T-helper 17 cell (primary cell): ENCODE measurements around the gene ZER1. TPM values are rescaled to one million over a fixed set of nuclear protein-coding genes. Genes with fewer than 3 reads are reported as not detected.
A peak's percentile ranks its signal among the peaks of the same experiment; 100 is the strongest.
"Not testable (repeated sequence)": the region's sequence is repeated elsewhere in the genome, so short reads cannot be mapped to it uniquely, and the experiment has no call there.

Experiments
- ATAC-seq: fragments of 150-1000 bp; cut with Tn5 transposase; 2 replicates; pipeline ENCODE4 v1.10.0; 2021; ENCODE audit warnings: mild to moderate bottlenecking, moderate library complexity
- DNase-seq, 3 donors: peaks; one replicate each; pipeline versions ENCODE4 v3.0.0 to v3.0.0-alpha.2; 2020 to 2021
- H3K9me3 ChIP-seq: one replicate; pipeline ENCODE4 v1.7.0; 2013; ENCODE audit warnings: low read length, mild to moderate bottlenecking; ENCODE audit not compliant: control insufficient read depth, poor library complexity, severe bottlenecking
- H3K27ac Mint-ChIP-seq: one replicate; pipeline ENCODE4 v1.8.0; 2022; ENCODE audit warnings: mild to moderate bottlenecking, moderate library complexity, mixed read lengths
- H3K27me3 Mint-ChIP-seq: one replicate; pipeline ENCODE4 v1.8.0; 2022; ENCODE audit warnings: mixed read lengths
- H3K36me3 Mint-ChIP-seq: one replicate; pipeline ENCODE4 v1.8.0; 2022; ENCODE audit warnings: low read depth, mixed read lengths
- H3K4me1 Mint-ChIP-seq: one replicate; pipeline ENCODE4 v1.8.0; 2022; ENCODE audit warnings: mild to moderate bottlenecking, mixed read lengths
- H3K4me3 Mint-ChIP-seq: one replicate; pipeline ENCODE4 v1.8.0; 2022; ENCODE audit warnings: mild to moderate bottlenecking, moderate library complexity, mixed read lengths
- total RNA-seq, 4 donors: library from RNA in 2 of 4; stranded (reverse) in 2 of 4; gene quantifications; one replicate each; pipeline ENCODE4 v1.2.3 and lab custom pipeline; 2022 to 2026

Gene ZER1
- total RNA-seq, 2 donors from 2014 or later, result 29.4 to 30.0 TPM

- DNase-seq (no peak), ATAC-seq (no peak)
- no peak overlapping the region for H3K27ac Mint-ChIP-seq
Observed at GRCh38 chr9:128712451-128713410, 59.0 kb downstream of the ZER1 start.

GRCh38 chr9:128707446-128707845 is 64.3 kb downstream of the ZER1 start:
- Mint-ChIP-seq H3K27ac (no peak overlapping the region), H3K4me1 (peaks cover 4% of the 10 kb centered on the region), H3K27me3 (no peaks in the 10 kb centered on the region), H3K4me3 (no peak overlapping the region), H3K36me3 (no peaks in the 10 kb centered on the region)
- DNase-seq, result no peak
- H3K9me3 ChIP-seq, result no peaks in the 10 kb centered on the region
- no peak for ATAC-seq

More at GRCh38 chr9:128712451-128713410, 59.0 kb downstream of the ZER1 start:
- Mint-ChIP-seq H3K4me3 (no peak overlapping the region), H3K27me3 (no peaks in the 10 kb centered on the region), H3K36me3 (no peaks in the 10 kb centered on the region), H3K4me1 (no peaks in the 10 kb centered on the region)
- H3K9me3 ChIP-seq, result no peaks in the 10 kb centered on the region

DNA sequence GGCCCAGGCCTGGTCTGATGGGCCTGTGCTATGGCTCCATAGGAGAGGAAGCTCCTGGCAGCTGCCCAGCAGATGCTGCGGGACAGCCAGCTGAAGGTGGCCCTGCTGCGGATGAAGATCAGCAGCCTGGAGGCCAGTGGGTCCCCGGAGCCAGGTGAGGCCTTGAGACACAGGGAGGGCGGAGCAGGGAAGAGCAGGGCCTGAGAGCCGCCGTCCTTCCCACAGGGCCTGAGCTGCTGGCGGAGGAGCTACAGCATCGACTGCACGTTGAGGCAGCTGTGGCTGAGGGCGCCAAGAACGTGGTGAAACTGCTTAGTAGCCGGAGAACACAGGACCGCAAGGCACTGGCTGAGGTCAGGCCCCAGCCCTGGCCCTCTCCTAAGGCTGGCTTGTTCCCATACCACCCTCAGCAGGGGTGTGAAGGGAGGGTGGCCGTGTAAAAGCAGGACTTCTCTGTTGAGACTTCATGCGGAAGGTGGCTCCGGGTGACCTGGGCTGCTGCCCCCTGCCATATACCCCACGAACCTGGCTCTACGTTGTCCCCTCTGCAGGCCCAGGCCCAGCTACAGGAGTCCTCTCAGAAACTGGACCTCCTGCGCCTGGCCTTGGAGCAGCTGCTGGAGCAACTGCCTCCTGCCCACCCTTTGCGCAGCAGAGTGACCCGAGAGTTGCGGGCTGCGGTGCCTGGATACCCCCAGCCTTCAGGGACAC is 64.9 kb downstream of the ZER1 start:
- no peak for DNase-seq
- Mint-ChIP-seq H3K27me3 (no peaks in the 10 kb centered on the region), H3K4me3 (no peak overlapping the region), H3K4me1 (peaks cover 7% of the 10 kb centered on the region), H3K36me3 (no peaks in the 10 kb centered on the region), H3K27ac (no peak overlapping the region)
- ATAC-seq, result no peak
- H3K9me3 ChIP-seq, result no peaks in the 10 kb centered on the region

- Mint-ChIP-seq H3K27me3 (no peaks in the 10 kb centered on the region), H3K4me3 (no peak overlapping the region), H3K27ac (no peak overlapping the region), H3K36me3 (no peaks in the 10 kb centered on the region), H3K4me1 (peaks cover 7% of the 10 kb centered on the region)
- no peaks in the 10 kb centered on the region for H3K9me3 ChIP-seq
- DNase-seq, result no peak
- ATAC-seq, result no peak
Observed at GRCh38 chr9:128706045-128706444, 65.7 kb downstream of the ZER1 start.

GRCh38 chr9:128705051-128705965 is 66.4 kb downstream of the ZER1 start:
- H3K4me1 Mint-ChIP-seq, result peaks cover 7% of the 10 kb centered on the region
- no peak overlapping the region for H3K27ac Mint-ChIP-seq
- no peak overlapping the region for H3K4me3 Mint-ChIP-seq
- DNase-seq, result no peak
- no peaks in the 10 kb centered on the region for H3K9me3 ChIP-seq
- ATAC-seq, result no peak
- no peaks in the 10 kb centered on the region for H3K36me3 Mint-ChIP-seq
- no peaks in the 10 kb centered on the region for H3K27me3 Mint-ChIP-seq

- H3K27ac Mint-ChIP-seq, result no peak overlapping the region
- H3K27me3 Mint-ChIP-seq, result no peaks in the 10 kb centered on the region
- H3K4me3 Mint-ChIP-seq, result peak overlapping the region; percentile 92
Observed at GRCh38 chr9:128704356-128704670, 67.4 kb downstream of the ZER1 start.

GRCh38 chr9:128703616-128704355 is 67.9 kb downstream of the ZER1 start:
- H3K4me1 Mint-ChIP-seq, result peaks cover 7% of the 10 kb centered on the region
- no peak for DNase-seq
- no peaks in the 10 kb centered on the region for H3K27me3 Mint-ChIP-seq
- H3K27ac Mint-ChIP-seq, result no peak overlapping the region
- ATAC-seq, result no peak
- H3K4me3 Mint-ChIP-seq, result peak overlapping the region; percentile 92
- H3K36me3 Mint-ChIP-seq, result no peaks in the 10 kb centered on the region
- no peaks in the 10 kb centered on the region for H3K9me3 ChIP-seq

More at GRCh38 chr9:128704356-128704670, 67.4 kb downstream of the ZER1 start:
- ATAC-seq, result no peak
- H3K36me3 Mint-ChIP-seq, result no peaks in the 10 kb centered on the region
- no peak for DNase-seq
- H3K4me1 Mint-ChIP-seq, result peaks cover 7% of the 10 kb centered on the region
- no peaks in the 10 kb centered on the region for H3K9me3 ChIP-seq

DNA sequence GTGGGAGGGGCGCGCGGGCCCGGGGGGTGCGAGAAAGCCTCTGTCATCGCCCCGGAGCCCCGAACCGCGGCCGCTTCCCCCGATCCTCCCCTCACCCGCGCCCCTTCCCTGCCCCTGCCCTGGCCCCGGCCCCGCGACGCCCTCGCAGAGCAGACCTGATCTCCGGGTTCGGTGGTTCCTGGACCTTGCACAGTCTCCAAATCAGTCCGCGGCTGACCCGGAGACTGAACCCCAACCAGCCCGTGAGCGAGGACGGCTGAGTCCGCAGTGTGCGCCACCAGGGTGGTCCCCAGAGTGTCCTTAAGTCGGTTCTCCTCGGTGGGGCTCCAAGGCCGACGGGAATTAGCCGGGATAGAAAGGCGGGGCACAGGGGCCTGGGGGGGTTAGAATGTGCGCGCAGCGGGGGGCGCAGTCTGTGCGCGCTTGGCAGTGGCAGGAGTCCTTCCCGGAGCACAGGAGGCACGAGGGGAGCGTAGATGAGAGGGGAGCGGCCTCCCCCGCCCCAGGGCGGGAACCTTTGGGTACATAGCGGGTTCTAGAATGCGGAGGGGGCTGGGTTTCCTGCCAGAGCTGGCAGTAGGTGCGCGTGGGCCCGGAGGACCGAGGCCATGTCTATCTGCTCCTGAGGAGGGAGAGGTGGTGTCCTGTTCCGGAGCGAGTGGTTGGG is 68.6 kb downstream of the ZER1 start:
- Mint-ChIP-seq H3K4me3 (peak overlapping the region; percentile 92), H3K36me3 (no peaks in the 10 kb centered on the region), H3K4me1 (peaks cover 7% of the 10 kb centered on the region), H3K27ac (no peak overlapping the region), H3K27me3 (no peaks in the 10 kb centered on the region)
- ATAC-seq, result peak; percentile 42
- DNase-seq, result no peak
- H3K9me3 ChIP-seq, result no peaks in the 10 kb centered on the region

GRCh38 chr9:128702445-128702948 is 69.2 kb downstream of the ZER1 start, which contains the start of gene PKN3:
Gene PKN3 (plus strand): TSS chr9:128702503. CDS start chr9:128702916, 413 bp downstream.
- H3K36me3 Mint-ChIP-seq, result no peaks in the 10 kb centered on the region
- peaks cover 7% of the 10 kb centered on the region for H3K4me1 Mint-ChIP-seq
- ATAC-seq (peak; percentile 93), DNase-seq (peak; percentile 72 to 87 (median 82))
- no peaks in the 10 kb centered on the region for H3K9me3 ChIP-seq
- H3K27me3 Mint-ChIP-seq, result no peaks in the 10 kb centered on the region
- peak within 1 kb of the TSS; percentile 92 for H3K4me3 Mint-ChIP-seq
- H3K27ac Mint-ChIP-seq, result peak within 1 kb of the TSS; percentile 29

DNA sequence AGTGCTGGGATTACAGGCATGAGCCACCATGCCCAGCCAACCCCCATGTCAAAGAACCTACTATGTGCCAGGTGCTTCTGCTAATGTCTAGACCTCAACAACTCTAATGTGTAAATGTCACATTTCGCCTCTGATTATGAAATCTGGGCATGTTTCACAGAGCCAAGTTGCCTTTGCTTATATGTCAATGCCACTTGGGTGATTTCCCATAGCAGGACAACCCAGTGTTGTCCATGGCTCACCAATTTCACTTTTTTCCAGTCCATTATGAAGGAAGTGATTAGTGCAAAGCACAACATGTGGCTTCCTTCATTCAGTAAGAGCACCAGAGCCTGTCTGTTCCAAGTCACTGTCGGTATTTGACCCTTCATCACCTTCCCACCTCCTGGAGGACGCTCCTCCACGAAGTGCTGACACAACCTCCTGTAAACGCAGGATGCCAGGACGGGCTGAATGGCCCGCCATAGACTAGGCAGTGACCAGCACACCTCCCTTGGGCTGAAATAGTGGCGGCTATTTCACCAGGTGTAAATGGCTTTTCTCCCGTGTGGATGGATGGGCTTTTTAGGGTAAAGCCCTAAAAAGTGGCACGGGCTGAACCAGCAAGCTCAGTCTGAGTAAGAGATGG is 70.4 kb downstream of the ZER1 start:
- DNase-seq (no peak), ATAC-seq (no peak)
- no peaks in the 10 kb centered on the region for H3K27me3 Mint-ChIP-seq

GRCh38 chr9:128699096-128699795 is 72.5 kb downstream of the ZER1 start:
- not testable (repeated sequence) for H3K9me3 ChIP-seq, H3K4me3 Mint-ChIP-seq, H3K4me1 Mint-ChIP-seq, H3K27ac Mint-ChIP-seq, H3K27me3 Mint-ChIP-seq, DNase-seq, ATAC-seq, H3K36me3 Mint-ChIP-seq

More for the DNA sequence above, 70.4 kb downstream of the ZER1 start:
- H3K9me3 ChIP-seq, result no peaks in the 10 kb centered on the region
- no peak overlapping the region for H3K27ac Mint-ChIP-seq
- peaks cover 7% of the 10 kb centered on the region for H3K4me1 Mint-ChIP-seq
- no peak overlapping the region for H3K4me3 Mint-ChIP-seq
- no peaks in the 10 kb centered on the region for H3K36me3 Mint-ChIP-seq
